ENCODE measurements around the gene PDE4D.

The PDE4D gene

DNA sequence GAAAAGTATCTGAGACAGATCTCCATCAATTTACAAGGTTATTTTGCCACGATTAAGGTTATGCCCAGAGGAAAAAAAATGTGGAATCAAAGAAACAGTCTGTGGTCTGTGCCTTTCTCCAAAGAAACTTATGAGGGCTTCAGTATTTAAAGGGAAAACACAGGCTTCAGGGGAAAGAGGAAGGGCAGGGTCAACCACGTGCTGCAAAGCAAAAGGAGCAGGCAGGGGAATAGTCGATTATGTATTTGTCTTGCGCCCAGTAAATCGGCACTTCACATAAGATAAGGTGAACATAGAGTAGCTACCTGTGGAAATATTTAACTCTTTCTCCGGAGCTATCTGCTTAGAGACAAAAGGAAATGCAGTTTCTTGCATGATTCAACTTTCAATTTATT is 967.0 kb downstream of the PDE4D start:
- no peak for DNase-seq (ENCODE audit: low read depth in 4 of 4, low spot score in 1 of 4)

DNA sequence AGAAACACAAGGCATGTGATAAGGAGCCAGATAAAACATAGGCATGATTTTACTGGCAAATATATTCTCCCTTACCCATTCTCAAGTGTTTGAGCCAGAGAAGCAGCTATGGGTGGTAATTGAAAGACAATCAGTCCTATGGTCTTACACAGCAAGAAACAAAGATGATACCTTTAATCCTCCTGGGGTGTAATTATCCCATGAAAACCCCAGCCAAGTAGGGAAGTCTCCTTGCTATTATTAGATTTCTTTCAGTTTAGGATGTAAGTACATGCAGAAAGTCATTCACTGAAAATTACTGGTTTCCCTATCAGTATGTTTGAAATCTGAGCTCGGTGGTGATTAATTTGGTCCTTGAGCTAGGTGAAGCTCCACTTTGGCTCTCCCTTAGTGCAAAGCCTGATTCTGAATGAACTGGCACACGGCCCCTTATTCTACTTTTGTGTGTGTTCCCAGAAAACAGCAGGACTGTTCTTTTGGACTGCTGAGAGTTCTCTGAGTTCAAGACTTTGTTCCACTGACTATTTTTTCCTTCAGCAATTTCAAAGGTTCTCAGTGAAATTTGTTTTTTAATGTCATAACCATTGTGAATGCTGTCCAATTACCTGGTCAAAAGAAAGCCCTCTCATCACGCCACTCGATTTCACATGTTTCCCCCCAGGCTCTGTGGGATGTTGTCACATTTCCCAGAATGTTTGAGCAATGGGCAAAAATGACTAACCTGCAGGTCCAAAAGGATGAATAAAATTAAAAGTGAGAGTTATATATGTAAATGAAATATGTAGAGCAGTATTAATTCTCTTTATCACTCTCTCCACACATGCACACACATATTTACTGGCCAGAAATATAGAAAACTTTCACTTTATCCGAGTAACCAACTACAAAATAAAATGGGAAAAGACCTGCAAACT is 967.6 kb downstream of the PDE4D start:
- DNase-seq (ENCODE audit: low read depth in 4 of 4, low spot score in 1 of 4): peak in 1 of 4 experiments; percentile 16

DNA sequence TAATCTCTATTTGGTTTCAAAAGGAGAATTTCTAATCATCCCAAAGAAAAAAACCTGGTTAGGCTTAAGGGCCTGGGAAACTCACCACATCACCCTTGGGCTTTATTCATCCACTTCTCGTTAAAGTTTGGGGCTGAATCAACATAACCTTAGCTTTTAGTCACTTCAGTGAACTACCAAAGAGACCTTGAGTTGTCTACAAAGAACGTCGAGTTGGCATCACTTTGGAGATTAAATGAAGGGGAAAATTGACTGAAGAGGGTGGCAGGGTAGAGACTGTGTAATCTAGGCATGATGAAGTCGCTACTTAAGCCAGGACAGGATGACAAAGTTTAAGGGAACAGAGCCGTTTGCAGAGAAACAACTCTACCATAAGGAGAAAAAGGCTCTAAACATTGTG is 969.2 kb downstream of the PDE4D start:
- no peak for DNase-seq (ENCODE audit: low read depth in 4 of 4, low spot score in 1 of 4)

DNA sequence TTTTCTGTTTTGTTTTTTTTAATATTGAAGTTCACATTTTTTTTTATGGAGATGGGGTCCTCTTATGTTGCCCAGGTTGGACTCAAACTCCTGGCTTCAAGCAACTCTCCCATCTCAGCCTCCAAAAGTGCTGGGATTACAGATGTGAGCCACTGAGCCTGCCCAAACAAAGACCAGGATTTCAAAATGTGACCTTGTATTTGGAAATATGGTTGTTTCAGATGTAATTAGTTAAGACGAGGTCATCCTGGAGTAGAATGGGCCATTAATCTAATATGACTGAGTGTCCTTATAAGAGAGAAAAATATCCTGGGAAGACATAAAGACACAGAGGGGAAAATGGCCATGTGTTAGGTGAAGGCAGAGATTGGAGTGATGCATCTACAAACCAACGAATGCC is 970.2 kb downstream of the PDE4D start:
- no peak for DNase-seq (ENCODE audit: low read depth in 4 of 4, low spot score in 1 of 4)

DNA sequence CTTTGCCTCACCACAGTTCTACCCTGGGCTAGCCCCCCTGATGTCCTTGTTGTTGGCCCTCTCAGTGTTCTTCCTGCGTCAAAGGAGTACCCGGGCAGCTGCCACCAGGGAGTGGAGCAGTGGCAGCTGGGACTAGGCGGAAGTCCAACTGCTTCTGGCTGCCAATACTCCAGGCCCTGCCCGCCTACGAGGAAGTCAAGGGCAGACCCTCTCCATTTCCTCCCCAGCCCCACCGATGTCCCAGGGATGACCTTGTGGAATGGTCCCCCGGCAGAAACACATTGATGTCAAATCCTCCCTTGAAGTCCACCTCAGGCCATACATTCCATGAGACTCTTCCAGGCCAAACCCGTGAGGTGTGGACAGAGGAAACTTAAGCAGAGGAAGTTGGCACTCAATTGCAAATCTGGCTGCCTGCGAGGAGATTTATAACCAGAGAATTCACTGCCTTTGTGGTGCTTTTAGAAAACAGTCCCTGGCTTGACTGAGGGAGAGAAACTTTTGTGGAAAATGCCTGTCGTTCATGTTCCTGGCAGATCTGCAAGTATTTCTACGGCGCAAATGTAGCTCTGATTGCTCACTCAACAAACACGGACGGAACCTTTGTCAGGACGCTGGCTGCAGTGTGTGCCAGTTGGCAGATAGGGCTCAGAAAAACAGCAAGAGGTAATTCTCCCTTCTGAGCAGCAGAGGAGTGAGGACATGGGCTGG is 970.9 kb downstream of the PDE4D start:
- no peak for DNase-seq (ENCODE audit: low read depth in 4 of 4, low spot score in 1 of 4)

DNA sequence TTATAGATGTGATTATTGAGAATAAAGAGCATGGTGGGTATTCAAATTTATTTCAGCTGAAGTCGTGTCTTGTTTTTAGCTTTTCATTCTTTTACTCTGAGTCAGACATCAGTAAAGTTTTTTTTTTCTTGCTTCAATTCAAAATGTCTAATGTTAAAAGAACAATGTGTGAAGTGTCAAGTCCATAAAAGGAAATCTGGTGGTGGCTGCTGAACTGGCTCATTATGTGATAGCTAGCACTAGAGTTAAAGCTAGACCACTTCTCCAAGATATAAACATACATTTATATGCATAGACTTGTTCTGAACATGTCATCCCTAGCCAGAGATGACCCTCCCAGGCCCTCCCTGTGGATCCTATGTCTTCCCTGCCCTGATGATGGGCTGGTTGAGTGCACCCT is 972.4 kb downstream of the PDE4D start:
- no peak for DNase-seq (ENCODE audit: low read depth in 4 of 4, low spot score in 1 of 4)

DNA sequence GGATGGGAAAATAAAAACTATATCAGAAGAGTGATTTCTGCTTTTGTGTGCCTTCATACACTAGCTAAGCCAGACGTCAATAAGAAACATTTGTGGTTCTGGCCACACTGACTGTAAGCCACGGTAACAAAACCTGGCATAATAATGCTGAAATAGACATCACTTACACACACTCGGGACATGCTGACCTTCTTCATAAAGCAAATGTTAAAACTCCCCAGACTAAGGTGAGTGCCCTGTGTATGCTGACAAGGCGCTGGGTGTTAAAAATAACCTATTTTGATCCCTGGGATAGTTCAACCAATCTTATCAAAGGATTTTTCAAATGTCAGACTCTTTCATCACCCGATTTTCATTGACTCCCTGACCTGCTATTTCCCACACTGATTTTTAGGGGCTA is 973.7 kb downstream of the PDE4D start:
- no peak for DNase-seq (ENCODE audit: low read depth in 4 of 4, low spot score in 1 of 4)
